HL-60 (cell line): ENCODE results near the gene LRMDA.

ENCODE experiments used
- CTCF ChIP-seq: IDR thresholded peaks from one replicate; pipeline ENCODE4 v1.5.1; 2011; ENCODE audit warnings: low read length, control low read depth, inconsistent platforms; ENCODE audit not compliant: insufficient read depth
- GABPA ChIP-seq: IDR thresholded peaks from 2 replicates; pipeline ENCODE4 v1.6.1; 2012; ENCODE audit warnings: low read depth
- POLR2AphosphoS5 ChIP-seq: IDR thresholded peaks from 2 replicates; pipeline ENCODE4 v1.6.1; 2012; ENCODE audit warnings: low read depth
- TF ChIP-seq, protein P1 (sequence below): IDR thresholded peaks from 2 replicates; pipeline ENCODE4 v1.6.1; 2012; ENCODE audit warnings: low read depth; ENCODE audit not compliant: insufficient replicate concordance

DNA sequence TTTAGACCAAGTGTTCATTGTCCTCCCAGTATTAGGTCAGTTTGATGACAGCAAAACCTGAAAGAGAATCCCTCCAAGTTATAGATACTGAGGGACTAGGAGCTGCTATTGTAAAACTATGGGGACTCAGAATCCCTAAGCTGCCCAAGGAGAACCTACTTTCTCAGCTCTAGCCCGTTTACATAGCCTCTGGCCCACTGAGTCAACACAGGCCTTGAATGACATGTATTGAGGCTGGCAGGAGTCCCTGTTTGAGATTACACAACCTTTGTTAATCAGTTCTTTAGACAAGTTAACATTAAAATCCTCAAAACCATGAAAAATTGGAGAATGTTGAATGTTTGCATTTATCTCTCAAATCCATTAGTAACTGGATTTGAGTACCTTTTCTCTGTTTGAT lies 1127.2 kb downstream of the LRMDA start:
- no peak for TF ChIP-seq CTCF
- no peak for TF ChIP-seq POLR2AphosphoS5
- TF ChIP-seq GABPA = no peak
- TF ChIP-seq, protein P1, sequence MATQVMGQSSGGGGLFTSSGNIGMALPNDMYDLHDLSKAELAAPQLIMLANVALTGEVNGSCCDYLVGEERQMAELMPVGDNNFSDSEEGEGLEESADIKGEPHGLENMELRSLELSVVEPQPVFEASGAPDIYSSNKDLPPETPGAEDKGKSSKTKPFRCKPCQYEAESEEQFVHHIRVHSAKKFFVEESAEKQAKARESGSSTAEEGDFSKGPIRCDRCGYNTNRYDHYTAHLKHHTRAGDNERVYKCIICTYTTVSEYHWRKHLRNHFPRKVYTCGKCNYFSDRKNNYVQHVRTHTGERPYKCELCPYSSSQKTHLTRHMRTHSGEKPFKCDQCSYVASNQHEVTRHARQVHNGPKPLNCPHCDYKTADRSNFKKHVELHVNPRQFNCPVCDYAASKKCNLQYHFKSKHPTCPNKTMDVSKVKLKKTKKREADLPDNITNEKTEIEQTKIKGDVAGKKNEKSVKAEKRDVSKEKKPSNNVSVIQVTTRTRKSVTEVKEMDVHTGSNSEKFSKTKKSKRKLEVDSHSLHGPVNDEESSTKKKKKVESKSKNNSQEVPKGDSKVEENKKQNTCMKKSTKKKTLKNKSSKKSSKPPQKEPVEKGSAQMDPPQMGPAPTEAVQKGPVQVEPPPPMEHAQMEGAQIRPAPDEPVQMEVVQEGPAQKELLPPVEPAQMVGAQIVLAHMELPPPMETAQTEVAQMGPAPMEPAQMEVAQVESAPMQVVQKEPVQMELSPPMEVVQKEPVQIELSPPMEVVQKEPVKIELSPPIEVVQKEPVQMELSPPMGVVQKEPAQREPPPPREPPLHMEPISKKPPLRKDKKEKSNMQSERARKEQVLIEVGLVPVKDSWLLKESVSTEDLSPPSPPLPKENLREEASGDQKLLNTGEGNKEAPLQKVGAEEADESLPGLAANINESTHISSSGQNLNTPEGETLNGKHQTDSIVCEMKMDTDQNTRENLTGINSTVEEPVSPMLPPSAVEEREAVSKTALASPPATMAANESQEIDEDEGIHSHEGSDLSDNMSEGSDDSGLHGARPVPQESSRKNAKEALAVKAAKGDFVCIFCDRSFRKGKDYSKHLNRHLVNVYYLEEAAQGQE = no peak
